GM21381 (cell line): ENCODE data around the gene CISD3.

ENCODE experiments used
- ATAC-seq: cut with Tn5 transposase; IDR thresholded peaks from one replicate; pipeline ENCODE4 v1.9.1; 2021; ENCODE audit warnings: mild to moderate bottlenecking, moderate library complexity; ENCODE audit not compliant: unreplicated experiment

CISD3 gene

GRCh38 chr17:38727736-38728135 lies 2.4 kb upstream of the CISD3 start:
- ATAC-seq = no peak

- ATAC-seq = no peak
Observed at GRCh38 chr17:38728290-38728831, 1.8 kb upstream of the CISD3 start.

GRCh38 chr17:38729368-38729885 lies 714 bp upstream of the CISD3 start:
- no peak for ATAC-seq

- no peak for ATAC-seq
Observed at GRCh38 chr17:38730526-38731379, 612 bp downstream of the CISD3 start.

DNA sequence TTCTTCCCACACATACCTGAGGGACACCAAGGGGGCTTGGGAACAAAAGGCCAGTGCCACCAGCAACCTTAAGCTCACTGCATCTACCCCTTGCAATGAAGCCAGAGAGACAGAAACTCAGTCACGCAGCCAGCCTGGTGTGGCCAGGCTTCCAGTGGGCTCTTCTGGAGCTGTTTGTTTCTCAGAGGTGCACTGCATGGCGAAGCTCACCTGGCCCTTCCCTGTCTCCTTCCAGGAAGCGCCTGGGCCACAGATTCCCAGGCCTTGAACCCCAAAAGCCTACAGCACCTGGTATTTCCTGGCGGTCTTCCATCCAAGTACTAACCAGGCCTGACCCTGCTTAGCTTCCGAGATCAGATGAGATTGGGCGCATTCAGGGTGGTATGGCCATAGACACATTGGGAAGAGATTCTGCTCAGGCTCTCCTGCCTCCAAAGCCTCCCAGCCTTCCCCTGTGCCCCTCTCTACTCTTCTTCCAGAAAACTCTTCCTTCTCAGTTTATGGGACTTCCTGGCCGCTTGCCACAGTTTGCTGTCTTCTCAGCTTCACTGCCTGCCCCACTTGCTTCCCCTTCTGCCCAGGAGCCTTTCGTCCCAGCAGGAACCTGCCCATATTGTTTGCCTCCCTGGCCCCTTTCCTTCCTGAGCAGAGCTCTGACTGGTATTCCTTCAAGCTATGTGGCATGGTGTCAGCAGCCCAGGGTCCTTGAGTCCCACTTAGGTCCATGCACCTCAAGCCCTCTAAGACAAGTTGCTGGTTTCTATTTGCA lies 1.6 kb downstream of the CISD3 start:
- no peak for ATAC-seq

- no peak for ATAC-seq
Observed at GRCh38 chr17:38732376-38733281, 2.5 kb downstream of the CISD3 start.

DNA sequence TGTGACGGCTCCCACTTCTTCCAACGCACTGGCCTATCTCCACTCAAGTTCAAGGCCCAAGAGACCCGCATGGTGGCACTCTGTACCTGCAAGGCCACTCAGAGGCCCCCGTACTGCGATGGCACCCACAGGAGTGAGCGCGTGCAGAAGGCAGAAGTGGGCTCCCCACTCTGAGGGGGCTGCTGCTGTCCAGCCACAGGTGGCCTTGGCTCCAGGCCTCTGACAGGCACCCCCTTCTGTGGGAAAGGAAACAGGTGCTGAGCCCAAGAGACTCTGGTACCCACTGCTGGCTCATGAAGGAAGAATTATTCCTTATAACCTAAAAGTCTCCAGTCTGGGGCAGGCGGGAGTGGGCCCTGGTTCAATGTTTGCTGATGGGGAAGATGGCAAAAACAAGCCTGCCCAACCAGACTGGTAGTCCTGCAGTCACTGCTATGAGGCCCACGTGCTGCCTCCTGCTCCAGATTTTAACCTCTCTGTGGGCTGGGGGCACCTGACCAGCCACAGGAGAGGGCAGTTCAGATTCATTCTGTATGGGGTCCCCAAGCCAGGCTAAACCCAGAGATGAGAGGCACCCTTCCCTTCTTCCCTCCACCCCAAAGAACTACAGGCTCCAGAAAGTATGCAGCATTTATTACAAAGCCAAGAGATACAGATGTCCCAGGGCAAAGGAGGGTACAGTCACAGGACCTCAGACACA lies 3.3 kb downstream of the CISD3 start:
- ATAC-seq = no peak

- no peak for ATAC-seq
Observed at GRCh38 chr17:38733982-38734973, 4.1 kb downstream of the CISD3 start.

- ATAC-seq = no peak
Observed at GRCh38 chr17:38735161-38735997, 5.2 kb downstream of the CISD3 start.

DNA sequence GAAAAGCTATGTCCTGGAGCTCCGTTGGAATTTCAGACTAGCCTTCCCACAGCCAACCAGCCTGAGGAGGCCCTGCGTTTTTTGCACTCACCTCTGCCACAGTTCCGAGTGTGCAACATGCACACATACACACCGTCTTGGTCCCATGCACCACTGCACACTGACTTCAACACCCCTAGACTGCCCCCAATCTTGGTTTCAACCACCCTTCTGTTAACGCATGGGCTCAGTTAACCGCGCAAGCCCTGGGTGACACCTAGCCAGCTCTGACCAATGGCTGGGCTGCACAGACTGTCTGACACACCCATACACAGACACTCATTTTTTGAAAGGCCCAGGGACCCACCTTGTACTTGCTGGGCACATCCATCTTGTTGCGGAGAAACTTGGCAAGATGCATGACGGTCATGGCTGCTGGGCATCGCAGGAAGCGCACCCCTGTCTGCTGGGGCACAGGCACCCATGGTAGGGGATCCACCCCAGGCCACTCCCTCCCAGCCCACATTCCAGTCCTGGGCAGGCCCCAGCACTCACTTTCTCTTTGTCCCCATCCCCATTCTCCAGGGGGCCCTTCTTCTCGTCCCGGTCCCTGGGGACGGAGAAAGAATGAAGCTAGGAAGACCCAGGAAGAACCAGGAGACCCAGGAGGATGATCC lies 8.0 kb downstream of the CISD3 start:
- no peak for ATAC-seq

DNA sequence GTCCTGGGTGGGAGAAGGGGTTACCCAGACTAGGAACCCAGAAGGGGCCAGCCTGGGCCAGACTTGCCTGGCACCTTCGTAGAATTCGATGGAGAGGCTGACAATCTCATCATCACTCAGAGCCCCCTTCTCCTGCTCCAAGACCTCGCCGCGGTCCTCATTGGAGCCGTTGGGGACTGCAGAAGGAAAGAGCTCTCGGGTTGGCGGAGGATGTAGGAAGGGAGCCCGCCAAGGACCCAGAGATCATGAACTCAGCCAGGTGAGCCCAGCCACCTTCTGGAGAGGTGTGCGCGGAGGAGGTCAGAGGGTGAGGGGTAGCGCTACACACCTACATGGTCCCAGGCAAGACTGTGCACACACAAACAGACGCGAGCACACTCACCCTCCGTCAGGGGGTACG lies 8.5 kb downstream of the CISD3 start:
- no peak for ATAC-seq

- ATAC-seq = no peak
Observed at GRCh38 chr17:38739305-38739704, 9.2 kb downstream of the CISD3 start.

GRCh38 chr17:38740044-38740443 lies 9.9 kb downstream of the CISD3 start:
- no peak for ATAC-seq

- no peak for ATAC-seq
Observed at GRCh38 chr17:38740806-38741205, 10.7 kb downstream of the CISD3 start.

GRCh38 chr17:38741461-38741860 lies 11.3 kb downstream of the CISD3 start:
- no peak for ATAC-seq

DNA sequence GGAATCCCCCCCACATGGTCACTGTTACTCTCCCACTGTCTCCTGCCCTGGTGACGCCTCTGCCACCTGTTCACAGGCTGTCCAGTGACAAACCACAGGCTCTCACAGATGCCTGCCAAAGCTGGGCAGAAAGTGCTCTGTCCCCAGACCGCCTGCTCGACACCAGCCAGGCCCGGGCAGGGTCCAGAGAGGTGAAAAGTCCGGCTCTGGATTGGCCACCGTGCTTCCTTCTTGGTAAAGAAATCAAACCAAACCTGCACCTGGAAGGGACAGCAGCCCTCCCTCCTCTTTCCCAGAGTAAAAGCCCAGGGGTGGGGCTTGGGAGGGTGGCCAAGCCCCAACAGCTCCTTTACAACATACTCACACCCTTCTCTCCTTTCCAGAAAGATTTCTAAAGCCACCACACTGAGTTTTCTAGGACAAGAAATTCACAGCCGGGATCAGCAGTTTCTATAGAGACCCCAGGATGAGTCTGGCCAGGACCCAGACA lies 11.8 kb downstream of the CISD3 start:
- no peak for ATAC-seq
